Stomach (tissue), 4 donors: ENCODE data around the gene SULT1C4.

Experiments used
- CTCF ChIP-seq, 7 experiments: fragments of 450-650 bp in 4 of 7; fragments of 200-600 bp in 3 of 7; sonication (generic) in 3 of 7; IDR thresholded peaks; one replicate each; pipeline ENCODE4 v1.5.1; 2016 to 2019; ENCODE audit warnings: antibody characterized with exemption in 7 of 7, control low read depth in 2 of 7, mild to moderate bottlenecking in 1 of 7
- EP300 ChIP-seq: sonication (generic); formaldehyde crosslinking; IDR thresholded peaks from one replicate; pipeline ENCODE4 v1.6.1; 2017; ENCODE audit warnings: antibody characterized with exemption
- POLR2A ChIP-seq, 4 donors: fragments of 450-650 bp; IDR thresholded peaks; one replicate each; pipeline ENCODE4 v1.6.1; 2016; ENCODE audit warnings: antibody characterized with exemption in 4 of 4, control low read depth in 2 of 4, mild to moderate bottlenecking in 1 of 4, moderate library complexity in 1 of 4
- POLR2AphosphoS5 ChIP-seq, 3 donors: sonication (generic); formaldehyde crosslinking; IDR thresholded peaks; one replicate each; pipeline ENCODE4 v1.6.1; 2016; ENCODE audit warnings: antibody characterized with exemption in 3 of 3

DNA sequence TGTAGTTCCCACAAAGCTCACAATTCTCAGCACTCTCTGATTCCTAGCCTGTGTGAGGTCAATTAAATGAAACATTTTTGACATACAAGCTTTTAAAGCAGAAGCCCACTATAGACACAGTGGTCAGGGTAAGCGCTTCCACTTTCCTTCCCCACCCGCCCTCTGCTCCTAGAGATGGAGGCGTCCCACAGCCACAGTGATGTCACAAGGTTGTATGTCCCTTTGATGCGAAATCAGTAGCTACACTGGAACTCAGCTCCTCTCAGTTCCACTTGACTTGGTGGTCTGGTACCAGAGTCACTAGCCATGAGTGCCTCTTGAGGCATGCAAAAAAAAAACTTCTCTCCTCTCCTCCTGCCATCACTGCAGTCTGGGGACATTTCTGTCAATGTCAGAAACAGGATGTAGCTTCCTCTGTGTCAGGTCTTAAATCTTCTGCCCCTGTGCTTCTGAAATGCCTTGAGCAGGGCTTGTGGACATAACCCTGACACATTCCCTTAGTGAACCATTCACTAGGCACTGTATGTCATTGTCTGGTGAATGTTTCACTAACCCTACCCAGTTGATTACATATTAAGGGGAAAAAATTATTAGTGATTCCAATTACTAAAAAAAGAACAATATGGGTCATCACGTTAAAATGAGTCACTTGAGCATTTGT, 7.8 kb downstream of the SULT1C4 start:
- TF ChIP-seq CTCF (IDR thresholded peaks at IDR 0.05) (no peak), POLR2A (IDR thresholded peaks at IDR 0.05) (no peak), POLR2AphosphoS5 (IDR thresholded peaks at IDR 0.05) (no peak), EP300 (no peak)
